Loucy (cell line): ENCODE results near the gene SYTL1.
A peak's percentile ranks its signal among the peaks of the same experiment; 100 is the strongest.

ENCODE experiments used
- H2AFZ ChIP-seq: fragments of 200-600 bp; sonication (generic); 2 replicates; pipeline ENCODE4 v1.6.0; 2016; ENCODE audit warnings: antibody characterized with exemption, mild to moderate bottlenecking, low read length, moderate library complexity
- H3F3A ChIP-seq: fragments of 200-600 bp; 2 replicates; pipeline ENCODE4 v1.6.0; 2016; ENCODE audit warnings: antibody characterized with exemption, low read depth, mild to moderate bottlenecking
- H3K27me3 ChIP-seq: fragments of 200-600 bp; sonication (generic); 2 replicates; pipeline ENCODE4 v1.6.1; 2014; ENCODE audit warnings: low read length, mild to moderate bottlenecking; ENCODE audit not compliant: insufficient read depth, poor library complexity, severe bottlenecking
- H3K36me3 ChIP-seq: fragments of 200-600 bp; sonication (generic); 2 replicates; pipeline ENCODE4 v1.6.1; 2016; ENCODE audit warnings: low read length; ENCODE audit not compliant: insufficient read depth
- H3K4me1 ChIP-seq: fragments of 200-600 bp; sonication (generic); 2 replicates; pipeline ENCODE4 v1.5.1; 2014; ENCODE audit warnings: low read length, mild to moderate bottlenecking; ENCODE audit not compliant: insufficient read depth, poor library complexity, severe bottlenecking
- H3K4me2 ChIP-seq: fragments of 200-600 bp; sonication (generic); 2 replicates; pipeline ENCODE4 v1.6.0; 2014; ENCODE audit warnings: antibody characterized with exemption, low read length, low read depth, mild to moderate bottlenecking; ENCODE audit not compliant: poor library complexity, severe bottlenecking
- H3K4me3 ChIP-seq: fragments of 200-600 bp; sonication (generic); 2 replicates; pipeline ENCODE4 v1.5.1; 2014; ENCODE audit warnings: low read length, mild to moderate bottlenecking, mixed read lengths; ENCODE audit not compliant: poor library complexity, severe bottlenecking
- H3K79me2 ChIP-seq: fragments of 200-600 bp; sonication (generic); 2 replicates; pipeline ENCODE4 v1.6.1; 2014; ENCODE audit warnings: low read length; ENCODE audit not compliant: insufficient read depth
- H3K9ac ChIP-seq: fragments of 200-600 bp; sonication (generic); 2 replicates; pipeline ENCODE4 v1.6.0; 2014; ENCODE audit warnings: mild to moderate bottlenecking, low read depth, low read length, moderate library complexity; ENCODE audit not compliant: poor library complexity, severe bottlenecking
- H3K9me2 ChIP-seq: fragments of 200-600 bp; sonication (generic); replicated peaks from 2 replicates; pipeline ENCODE4 v1.6.1; 2016; ENCODE audit warnings: low read depth, low read length, mixed read lengths
- H3K9me3 ChIP-seq: fragments of 200-600 bp; sonication (generic); 2 replicates; pipeline ENCODE4 v1.6.1; 2014; ENCODE audit warnings: mild to moderate bottlenecking, antibody characterized with exemption, low read length, low read depth; ENCODE audit not compliant: insufficient read depth
- H4K20me1 ChIP-seq: fragments of 200-600 bp; sonication (generic); 2 replicates; pipeline ENCODE4 v1.6.0; 2014; ENCODE audit warnings: antibody characterized with exemption, low read length, mild to moderate bottlenecking; ENCODE audit not compliant: insufficient read depth, poor library complexity, severe bottlenecking
- EZH2phosphoT487 ChIP-seq: fragments of 200-600 bp; IDR thresholded peaks from 2 replicates; pipeline ENCODE4 v1.6.1; 2018; ENCODE audit warnings: antibody characterized with exemption, mild to moderate bottlenecking, moderate library complexity, borderline replicate concordance
- TF ChIP-seq, protein P1 (sequence below): fragments of 200-600 bp; sonication (generic); conservative IDR thresholded peaks from 2 replicates; pipeline ENCODE4 v1.5.1; 2014; ENCODE audit warnings: mild to moderate bottlenecking, antibody characterized with exemption, low read length

The SYTL1 gene, protein sequence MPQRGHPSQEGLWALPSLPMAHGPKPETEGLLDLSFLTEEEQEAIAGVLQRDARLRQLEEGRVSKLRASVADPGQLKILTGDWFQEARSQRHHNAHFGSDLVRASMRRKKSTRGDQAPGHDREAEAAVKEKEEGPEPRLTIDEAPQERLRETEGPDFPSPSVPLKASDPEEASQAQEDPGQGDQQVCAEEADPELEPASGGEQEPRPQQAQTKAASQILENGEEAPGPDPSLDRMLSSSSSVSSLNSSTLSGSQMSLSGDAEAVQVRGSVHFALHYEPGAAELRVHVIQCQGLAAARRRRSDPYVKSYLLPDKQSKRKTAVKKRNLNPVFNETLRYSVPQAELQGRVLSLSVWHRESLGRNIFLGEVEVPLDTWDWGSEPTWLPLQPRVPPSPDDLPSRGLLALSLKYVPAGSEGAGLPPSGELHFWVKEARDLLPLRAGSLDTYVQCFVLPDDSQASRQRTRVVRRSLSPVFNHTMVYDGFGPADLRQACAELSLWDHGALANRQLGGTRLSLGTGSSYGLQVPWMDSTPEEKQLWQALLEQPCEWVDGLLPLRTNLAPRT

DNA sequence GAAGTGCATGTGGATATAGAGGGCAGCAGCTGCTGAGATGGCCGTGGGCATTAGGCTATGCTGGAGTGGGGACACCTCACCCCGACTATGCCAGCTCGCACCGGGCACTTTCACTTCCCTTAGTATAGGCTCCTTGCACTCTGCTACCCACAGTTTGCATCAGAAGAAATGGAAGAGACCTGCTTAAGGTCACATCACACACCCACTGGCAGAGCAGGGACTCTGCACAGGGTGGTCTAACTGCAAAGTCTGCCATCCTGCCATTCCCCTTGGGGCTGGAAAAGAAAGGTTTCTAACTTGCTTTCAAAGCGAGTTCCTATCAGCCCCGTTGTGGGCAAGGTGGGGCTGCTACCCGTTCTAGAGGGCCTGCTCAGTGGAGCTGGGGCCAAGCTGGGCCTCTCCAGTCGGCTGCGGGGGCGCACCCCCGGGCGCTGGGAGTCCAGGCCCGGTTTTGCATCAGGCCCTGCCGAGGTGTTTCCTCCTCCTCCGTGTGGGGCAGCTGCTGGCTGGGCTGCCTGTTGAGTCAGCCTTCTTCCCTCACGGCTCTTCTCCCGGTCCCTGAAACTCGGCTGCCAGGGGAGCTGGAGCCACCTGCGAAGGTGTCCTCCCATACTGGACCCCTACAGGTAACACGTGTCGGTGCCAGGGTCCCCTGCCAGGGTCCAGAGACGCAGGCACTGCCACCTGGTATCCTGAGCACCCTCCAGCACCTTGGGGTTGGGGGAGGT, at the start of gene SYTL1:
Gene SYTL1, plus strand, starts transcription at position 498 of the 728 bp plus-strand sequence. CDS start 3,313 bp downstream, outside the sequence.
- peaks cover 40% of the 10 kb centered on the region for H3K79me2 ChIP-seq
- H4K20me1 ChIP-seq = no peaks in the 10 kb centered on the region
- peak within 1 kb of the TSS; percentile 75 for H2AFZ ChIP-seq
- TF ChIP-seq EZH2phosphoT487 = no peak
- TF ChIP-seq, protein P1, sequence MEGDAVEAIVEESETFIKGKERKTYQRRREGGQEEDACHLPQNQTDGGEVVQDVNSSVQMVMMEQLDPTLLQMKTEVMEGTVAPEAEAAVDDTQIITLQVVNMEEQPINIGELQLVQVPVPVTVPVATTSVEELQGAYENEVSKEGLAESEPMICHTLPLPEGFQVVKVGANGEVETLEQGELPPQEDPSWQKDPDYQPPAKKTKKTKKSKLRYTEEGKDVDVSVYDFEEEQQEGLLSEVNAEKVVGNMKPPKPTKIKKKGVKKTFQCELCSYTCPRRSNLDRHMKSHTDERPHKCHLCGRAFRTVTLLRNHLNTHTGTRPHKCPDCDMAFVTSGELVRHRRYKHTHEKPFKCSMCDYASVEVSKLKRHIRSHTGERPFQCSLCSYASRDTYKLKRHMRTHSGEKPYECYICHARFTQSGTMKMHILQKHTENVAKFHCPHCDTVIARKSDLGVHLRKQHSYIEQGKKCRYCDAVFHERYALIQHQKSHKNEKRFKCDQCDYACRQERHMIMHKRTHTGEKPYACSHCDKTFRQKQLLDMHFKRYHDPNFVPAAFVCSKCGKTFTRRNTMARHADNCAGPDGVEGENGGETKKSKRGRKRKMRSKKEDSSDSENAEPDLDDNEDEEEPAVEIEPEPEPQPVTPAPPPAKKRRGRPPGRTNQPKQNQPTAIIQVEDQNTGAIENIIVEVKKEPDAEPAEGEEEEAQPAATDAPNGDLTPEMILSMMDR = no peak
- H3K9me2 ChIP-seq = no peaks in the 10 kb centered on the region
- H3F3A ChIP-seq = no peaks in the 10 kb centered on the region
- H3K36me3 ChIP-seq = peaks cover 1% of the 10 kb centered on the region; the same call in 1 of the 2 replicates
- peak within 1 kb of the TSS; percentile 94 for H3K4me3 ChIP-seq
- no peaks in the 10 kb centered on the region for H3K27me3 ChIP-seq
- H3K4me2 ChIP-seq = peak within 1 kb of the TSS; percentile 97
- H3K9ac ChIP-seq = peak within 1 kb of the TSS; percentile 99
- H3K4me1 ChIP-seq = peaks cover 22% of the 10 kb centered on the region
- H3K9me3 ChIP-seq = no peaks in the 10 kb centered on the region

DNA sequence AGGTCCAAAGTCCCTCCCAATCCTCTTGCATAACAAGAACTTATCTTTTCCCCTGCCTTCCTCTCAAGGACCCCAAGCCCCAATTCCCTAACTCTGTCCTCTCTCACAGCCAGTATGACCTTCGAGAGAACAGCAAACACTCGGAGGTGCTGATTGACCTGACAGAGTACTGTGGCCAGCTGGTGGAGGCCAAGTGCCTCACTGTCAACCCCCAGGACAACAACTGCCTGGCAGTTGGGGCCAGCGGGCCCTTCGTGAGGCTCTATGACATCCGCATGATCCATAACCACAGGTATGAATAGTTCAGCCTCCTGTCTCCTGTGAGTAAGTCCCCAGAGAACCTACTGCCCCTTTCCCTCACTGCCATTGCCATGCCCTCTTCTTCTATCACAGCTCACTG, 49.7 kb upstream of the SYTL1 start:
- Histone ChIP-seq H4K20me1 (no peaks in the 10 kb centered on the region), H3K9me3 (no peaks in the 10 kb centered on the region), H3K4me1 (no peaks in the 10 kb centered on the region), H3K27me3 (no peaks in the 10 kb centered on the region), H3K4me3 (no peak overlapping the region), H3K9me2 (no peaks in the 10 kb centered on the region), H3K79me2 (no peaks in the 10 kb centered on the region), H3K4me2 (no peak overlapping the region), H3K36me3 (peaks cover 57% of the 10 kb centered on the region; the same call in 1 of the 2 replicates), H3F3A (no peaks in the 10 kb centered on the region), H2AFZ (no peak overlapping the region), H3K9ac (no peak overlapping the region)
- no peak for TF ChIP-seq EZH2phosphoT487
- TF ChIP-seq, protein P1 = no peak

DNA sequence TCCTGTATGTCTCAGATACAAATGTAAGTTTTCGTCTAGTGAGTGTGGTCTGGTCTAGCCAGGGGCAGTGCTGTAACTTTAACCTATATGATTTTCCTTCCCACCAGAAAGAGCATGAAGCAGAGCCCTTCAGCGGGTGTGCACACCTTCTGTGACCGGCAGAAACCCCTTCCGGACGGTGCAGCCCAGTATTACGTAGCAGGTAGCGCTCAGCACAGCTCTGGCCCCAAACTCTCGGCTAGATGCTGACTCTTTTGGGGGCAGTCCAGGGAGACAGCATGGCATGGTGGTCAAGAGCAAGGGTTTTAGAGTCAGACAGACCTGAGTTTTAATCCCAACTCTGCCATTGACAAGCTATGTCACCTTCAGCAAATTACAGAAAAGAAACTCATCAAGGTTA, 47.9 kb upstream of the SYTL1 start:
- TF ChIP-seq EZH2phosphoT487 = no peak
- TF ChIP-seq, protein P1 = no peak
- Histone ChIP-seq H3F3A (no peaks in the 10 kb centered on the region), H3K27me3 (no peaks in the 10 kb centered on the region)

More for the DNA sequence above, 47.9 kb upstream of the SYTL1 start:
- Histone ChIP-seq H3K4me1 (no peaks in the 10 kb centered on the region), H3K9me2 (no peaks in the 10 kb centered on the region), H3K4me3 (no peak overlapping the region), H3K4me2 (no peak overlapping the region), H3K79me2 (no peaks in the 10 kb centered on the region), H4K20me1 (no peaks in the 10 kb centered on the region), H3K9ac (no peak overlapping the region), H2AFZ (no peak overlapping the region), H3K36me3 (peaks cover 66% of the 10 kb centered on the region; the same call in 1 of the 2 replicates), H3K9me3 (no peaks in the 10 kb centered on the region)
